ENCODE results near the gene RFX8. TPM values are rescaled to one million over a fixed set of nuclear protein-coding genes. Genes with fewer than 3 reads are reported as not detected.

RFX8 gene
- total RNA-seq, 4 donors from 2014 or later, result 0.94 to 2.9 (median 1.5) TPM

DNA sequence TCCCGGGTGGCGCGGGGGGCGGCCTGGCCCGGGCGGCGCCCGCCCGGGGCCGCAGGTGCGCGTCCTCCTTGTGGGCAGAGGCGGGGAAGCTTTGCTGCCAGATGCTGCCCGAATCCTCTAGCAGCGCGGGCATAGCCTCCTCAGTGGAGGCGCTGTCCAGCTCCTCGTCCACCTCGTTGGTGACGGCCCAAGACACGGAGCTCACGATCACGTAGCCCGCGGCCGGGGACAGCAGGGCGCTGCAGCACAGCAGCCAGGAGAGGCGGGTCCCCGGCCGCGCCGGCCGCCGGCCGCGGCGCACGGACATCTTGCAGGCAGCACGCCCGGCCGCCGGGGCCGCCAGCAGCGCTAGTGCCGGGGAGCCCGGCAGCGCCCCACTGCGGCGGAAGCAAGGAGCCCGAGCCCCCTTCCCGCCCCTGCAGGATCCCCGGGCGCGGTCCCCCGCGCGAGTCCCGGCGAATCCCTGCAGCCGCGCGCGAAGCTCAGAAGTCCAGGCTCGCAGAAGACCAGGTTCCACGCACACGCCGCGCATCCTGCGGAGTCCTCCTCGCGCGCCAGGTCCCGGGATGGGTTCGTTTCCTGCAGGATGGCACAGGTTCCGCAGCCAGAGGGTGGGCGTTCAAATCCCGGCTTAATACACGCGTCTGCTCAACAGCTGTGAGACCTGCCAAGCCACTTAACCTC, 87.6 kb downstream of the RFX8 start, which contains the start of gene CREG2:
TSS of gene CREG2 (minus strand) at position 353 of the 684 bp plus-strand sequence. CDS start at position 307, 46 bp downstream.
- TF ChIP-seq, protein P1, sequence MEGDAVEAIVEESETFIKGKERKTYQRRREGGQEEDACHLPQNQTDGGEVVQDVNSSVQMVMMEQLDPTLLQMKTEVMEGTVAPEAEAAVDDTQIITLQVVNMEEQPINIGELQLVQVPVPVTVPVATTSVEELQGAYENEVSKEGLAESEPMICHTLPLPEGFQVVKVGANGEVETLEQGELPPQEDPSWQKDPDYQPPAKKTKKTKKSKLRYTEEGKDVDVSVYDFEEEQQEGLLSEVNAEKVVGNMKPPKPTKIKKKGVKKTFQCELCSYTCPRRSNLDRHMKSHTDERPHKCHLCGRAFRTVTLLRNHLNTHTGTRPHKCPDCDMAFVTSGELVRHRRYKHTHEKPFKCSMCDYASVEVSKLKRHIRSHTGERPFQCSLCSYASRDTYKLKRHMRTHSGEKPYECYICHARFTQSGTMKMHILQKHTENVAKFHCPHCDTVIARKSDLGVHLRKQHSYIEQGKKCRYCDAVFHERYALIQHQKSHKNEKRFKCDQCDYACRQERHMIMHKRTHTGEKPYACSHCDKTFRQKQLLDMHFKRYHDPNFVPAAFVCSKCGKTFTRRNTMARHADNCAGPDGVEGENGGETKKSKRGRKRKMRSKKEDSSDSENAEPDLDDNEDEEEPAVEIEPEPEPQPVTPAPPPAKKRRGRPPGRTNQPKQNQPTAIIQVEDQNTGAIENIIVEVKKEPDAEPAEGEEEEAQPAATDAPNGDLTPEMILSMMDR (IDR thresholded peaks at IDR 0.05; ENCODE audit: low read depth), result no peak

DNA sequence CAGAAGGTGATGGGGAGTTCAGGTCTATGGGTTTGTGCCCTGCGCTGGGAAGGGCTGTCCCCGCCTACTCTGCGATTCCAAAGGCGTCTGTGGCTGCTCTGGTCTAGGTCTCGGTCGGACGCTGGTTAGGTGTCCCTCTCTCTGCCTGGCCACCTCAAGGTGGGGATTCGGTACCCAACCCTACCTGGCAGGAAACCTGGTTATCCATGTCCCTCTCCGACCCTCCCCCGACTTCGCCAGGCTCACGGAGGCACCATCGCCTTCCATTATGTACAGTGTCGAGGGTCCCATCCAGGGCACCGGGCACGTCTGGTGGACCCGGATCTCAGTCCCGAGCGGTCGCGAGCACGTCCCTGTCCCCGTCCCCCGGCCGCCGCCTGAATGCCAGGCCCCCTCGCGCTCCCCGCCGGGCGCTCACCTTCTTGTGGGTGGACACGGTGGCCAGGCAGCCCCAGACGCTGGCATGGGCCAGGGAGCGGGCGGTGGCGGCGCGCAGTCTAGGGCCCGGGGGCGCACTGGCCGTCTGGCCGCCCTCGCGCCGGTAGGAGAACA, 88.2 kb downstream of the RFX8 start:
- TF ChIP-seq, protein P1 (IDR thresholded peaks at IDR 0.05; ENCODE audit: low read depth), result no peak

DNA sequence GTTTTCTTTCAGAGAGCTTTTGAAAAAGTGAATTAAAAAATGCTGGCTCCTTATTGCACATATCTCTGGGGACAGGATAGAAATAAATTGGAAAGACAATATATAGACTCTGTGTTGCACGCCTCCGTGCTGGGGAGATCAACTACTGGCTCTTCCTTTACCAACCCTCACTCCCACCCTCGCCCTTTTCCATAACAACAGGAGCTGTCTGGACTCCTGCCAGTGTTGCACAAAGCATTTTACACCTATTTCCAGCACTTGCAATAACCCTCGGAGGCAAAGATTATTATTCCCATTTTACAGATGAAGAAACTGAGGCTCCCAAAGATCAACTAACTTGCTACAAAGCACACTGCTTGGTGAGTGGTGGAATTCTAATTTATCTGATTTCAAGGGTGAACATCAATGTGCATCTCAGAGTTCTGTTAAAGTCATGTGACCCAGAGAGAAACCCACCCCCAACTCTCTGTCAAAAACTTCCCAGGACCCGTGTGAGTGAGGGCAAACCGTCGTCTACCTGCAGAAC, 91.8 kb downstream of the RFX8 start:
- TF ChIP-seq, protein P1 (IDR thresholded peaks at IDR 0.05; ENCODE audit: low read depth), result no peak

DNA sequence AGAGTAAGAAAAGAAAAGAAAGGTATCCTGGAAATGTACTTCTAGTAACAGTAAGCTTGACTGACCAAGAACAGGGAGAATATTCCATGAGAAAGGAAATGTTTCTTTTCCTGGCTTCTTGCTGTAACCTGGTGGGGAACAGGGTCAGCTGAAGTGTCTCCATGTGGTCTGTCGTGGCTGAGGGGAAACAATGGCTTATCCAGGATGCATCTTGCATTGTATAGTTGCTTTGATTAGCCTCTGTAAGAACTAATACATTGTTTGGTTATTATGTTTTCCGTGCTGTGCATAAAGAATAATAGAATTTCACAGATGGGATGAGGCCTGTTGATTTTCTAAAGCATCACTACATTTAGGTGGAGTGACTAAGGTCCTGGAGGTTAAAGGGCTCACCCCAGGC, 92.5 kb downstream of the RFX8 start:
- TF ChIP-seq, protein P1 (IDR thresholded peaks at IDR 0.05; ENCODE audit: low read depth), result no peak

DNA sequence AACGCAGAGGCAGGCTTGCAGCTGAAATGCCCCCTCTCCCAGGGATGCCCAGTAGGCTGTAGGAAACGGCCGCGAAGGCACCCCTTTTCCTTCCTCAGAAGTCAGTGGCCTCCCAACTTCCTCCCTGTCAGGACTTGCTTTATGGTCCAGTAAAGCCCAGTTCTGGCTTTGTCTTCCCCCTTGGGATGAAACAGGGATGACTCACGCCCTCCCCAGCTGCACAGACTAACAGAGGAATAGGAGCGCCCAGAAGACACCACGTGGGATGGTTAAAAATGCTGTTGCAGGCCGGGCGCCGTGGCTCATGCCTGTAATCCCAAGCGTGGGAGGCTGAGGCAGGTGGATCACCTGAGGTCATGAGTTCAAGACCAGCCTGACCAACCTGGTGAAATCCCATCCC, 94.5 kb downstream of the RFX8 start:
- TF ChIP-seq, protein P1 (IDR thresholded peaks at IDR 0.05; ENCODE audit: low read depth), result no peak

DNA sequence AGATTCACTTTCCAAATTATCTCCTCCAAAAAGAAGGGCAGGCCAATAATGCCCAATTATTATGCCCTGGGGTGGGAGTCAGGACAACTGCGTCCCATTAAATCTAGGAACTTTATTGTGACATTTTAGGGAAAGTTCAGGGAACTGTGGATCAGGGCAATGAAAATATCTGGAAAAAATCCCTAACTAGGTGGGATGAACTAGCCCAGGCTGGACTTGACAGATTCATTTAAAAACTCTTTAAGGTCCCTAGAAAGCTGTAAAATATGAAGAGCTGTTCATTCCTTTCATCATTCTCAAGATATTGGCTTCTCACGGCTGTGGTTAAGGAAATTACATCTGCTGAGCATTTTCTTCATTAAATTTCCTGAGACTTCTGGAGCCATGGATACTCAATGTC, 95.8 kb downstream of the RFX8 start:
- TF ChIP-seq, protein P1 (IDR thresholded peaks at IDR 0.05; ENCODE audit: low read depth), result no peak

DNA sequence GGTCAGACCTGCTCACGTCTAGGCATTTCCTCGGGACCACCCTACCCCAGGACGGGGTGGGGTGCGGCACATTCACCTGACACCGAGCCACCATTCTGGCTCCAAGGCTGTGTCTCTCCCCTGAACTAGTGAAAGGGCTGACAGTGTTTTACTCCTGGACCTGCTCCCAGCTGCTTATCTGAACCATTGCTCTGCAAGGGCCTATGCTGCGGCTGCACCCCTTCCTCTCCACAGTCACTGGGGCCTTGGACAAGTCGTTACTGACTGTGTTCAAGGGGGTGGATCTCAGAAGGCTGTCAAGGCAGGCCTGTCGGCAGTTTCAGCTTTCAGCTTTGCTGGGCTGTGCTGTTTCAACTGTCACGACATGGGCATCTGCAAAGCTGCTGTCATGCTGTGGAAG, 99.3 kb downstream of the RFX8 start:
- TF ChIP-seq, protein P1 (IDR thresholded peaks at IDR 0.05; ENCODE audit: low read depth), result no peak

Measured in subcutaneous adipose tissue (tissue), 4 donors.